Stimulated activated naive CD8-positive, alpha-beta T cell treated with anti-CD3 and anti-CD28 coated beads, Interleukin-15, Interleukin-2, amounts not matched to agents 100 U/mL and 50 U/mL, for 24 hours (primary cell): ENCODE results near the gene SDK2.
"Not testable (repeated sequence)": the region's sequence is repeated elsewhere in the genome, so short reads cannot be mapped to it uniquely, and the experiment has no call there.

Experiments
- ATAC-seq: fragments of 150-1000 bp; cut with Tn5 transposase; one replicate; pipeline ENCODE4 v1.10.0; 2021
- DNase-seq: peaks from one replicate; pipeline ENCODE4 v3.0.0; 2021

Gene SDK2

GRCh38 chr17:73453494-73453893, 190.8 kb downstream of the SDK2 start:
- ATAC-seq, DNase-seq: not testable (repeated sequence)

DNA sequence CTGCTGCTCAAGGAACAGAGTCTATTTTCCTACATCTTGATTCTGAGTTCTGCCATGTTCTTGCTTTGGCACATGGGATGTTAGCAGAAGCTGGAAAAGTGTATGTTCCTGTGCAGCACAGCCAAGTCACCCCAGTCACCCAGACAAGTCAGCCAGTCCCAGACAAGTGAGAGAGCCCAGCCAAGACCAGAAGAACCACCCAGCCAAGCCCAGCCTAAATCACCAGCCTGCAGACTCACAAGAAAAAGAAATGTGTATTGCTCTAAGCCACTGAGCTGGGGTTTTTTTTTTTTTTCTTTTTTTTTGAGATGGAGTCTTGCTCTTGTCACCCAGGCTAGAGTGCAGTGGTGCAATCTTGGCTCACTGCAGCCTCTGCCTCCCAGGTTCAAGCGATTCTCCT, 191.2 kb downstream of the SDK2 start:
- ATAC-seq: no peak
- no peak for DNase-seq

DNA sequence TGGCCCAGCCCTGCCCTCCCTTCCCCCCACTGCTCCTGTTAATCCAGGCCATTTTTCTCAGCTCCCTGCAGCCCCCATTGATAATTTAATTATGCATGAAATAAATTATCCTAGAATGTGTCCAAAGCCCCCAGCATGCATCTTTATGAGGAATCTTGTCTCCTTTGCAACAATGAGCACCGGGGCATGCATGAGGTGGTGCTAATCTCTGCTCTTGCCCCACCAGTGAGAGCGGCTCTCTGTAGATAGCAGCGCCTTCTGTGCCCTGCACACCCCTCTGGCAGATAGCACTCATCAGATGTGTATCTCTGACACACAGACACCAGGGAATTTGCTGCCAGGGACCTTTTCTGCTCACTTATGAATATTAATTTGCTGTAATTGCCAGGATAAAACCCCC, 192.2 kb downstream of the SDK2 start:
- no peak for ATAC-seq
- no peak for DNase-seq

DNA sequence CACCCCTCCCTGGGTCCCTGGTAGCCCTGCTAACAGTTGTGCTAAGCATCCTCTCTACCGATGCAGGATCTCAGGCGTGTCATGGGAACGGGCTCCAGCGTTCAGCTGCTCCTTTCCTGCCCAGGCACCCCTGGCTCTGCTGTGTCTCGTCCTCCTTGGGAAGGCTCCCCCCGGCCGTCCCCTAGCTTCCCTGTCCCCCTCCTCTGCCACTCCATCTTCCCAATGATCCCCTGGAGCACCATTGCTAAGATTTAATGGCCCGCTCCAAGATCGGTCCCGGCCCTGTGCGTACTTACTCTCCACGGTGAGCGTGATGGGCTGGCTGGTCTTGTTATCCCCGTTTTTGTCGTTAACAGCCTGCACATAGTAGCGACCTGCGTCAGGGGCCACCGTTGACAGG, 196.9 kb downstream of the SDK2 start:
- DNase-seq (no peak), ATAC-seq (no peak)

DNA sequence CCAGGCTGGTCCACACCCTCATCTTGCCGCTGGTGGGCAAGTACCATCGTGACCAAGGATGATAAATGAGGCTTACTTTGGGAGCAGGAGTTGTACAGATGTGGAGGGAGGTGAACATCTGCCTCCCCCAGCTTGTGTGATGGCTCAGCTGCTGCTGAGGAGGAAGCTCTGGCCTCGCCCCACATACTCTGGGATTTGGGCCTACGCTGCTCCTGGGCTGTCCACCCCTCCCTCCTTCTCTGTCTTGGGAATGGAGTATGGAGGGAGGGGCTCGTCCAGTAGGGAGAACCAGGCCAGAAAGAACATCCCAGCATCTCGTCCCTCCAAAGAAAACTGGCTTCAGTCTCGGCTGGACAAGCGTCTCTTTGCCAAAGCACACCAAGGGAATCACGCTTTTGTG, 197.6 kb downstream of the SDK2 start:
- ATAC-seq: no peak
- DNase-seq: no peak

GRCh38 chr17:73445466-73445865, 198.8 kb downstream of the SDK2 start:
- ATAC-seq (no peak), DNase-seq (no peak)

- ATAC-seq (no peak), DNase-seq (no peak)
These were observed 200.2 kb downstream of the SDK2 start for GRCh38 chr17:73444021-73444420.

DNA sequence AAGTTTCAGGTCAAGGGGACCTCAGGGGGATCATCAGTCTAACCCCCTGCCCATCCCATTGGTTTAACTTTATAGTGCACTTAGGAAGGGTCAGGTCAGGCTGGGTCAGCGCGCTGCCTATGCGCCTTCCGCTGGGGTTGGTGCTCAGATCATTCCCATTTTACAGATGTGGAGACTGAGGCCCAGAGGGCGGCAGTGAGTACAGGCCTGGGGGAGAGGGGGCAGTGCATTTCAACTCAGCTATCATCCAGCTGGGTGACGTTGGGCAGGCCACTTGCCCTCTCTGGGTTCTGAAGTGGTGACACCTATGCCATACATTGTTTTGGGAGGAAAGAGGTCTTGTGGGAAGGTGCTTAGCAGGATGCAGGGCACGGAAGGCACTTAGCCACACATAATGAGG, 204.6 kb downstream of the SDK2 start:
- ATAC-seq: no peak
- no peak for DNase-seq

GRCh38 chr17:73437826-73438225, 206.4 kb downstream of the SDK2 start:
- DNase-seq (no peak), ATAC-seq (no peak)

DNA sequence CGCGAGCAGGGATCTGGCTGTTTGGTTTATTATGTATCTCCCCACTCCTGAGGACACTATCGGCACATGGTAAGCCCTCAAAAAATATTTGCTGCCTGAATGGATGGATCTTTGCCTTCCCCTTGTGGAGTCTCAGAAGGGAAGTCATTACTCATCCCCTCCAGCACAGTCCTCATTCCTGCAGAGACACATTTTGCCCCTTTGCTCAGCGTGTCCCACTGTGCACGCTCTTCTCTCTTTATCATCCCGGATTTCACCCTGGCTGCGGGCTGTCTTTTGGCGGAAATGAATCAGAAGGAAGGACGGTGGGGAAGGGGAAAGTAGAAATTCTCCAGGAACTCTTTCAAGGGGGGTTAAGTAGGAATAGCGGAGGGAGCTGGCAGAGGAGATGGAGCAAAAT, 207.3 kb downstream of the SDK2 start:
- ATAC-seq (no peak), DNase-seq (no peak)

- DNase-seq (no peak), ATAC-seq (no peak)
These were observed 208.8 kb downstream of the SDK2 start for GRCh38 chr17:73435412-73435811.

GRCh38 chr17:73434154-73434553, 210.1 kb downstream of the SDK2 start:
- DNase-seq (no peak), ATAC-seq (no peak)

- ATAC-seq: no peak
These were observed 210.7 kb downstream of the SDK2 start for GRCh38 chr17:73433501-73433900.

DNA sequence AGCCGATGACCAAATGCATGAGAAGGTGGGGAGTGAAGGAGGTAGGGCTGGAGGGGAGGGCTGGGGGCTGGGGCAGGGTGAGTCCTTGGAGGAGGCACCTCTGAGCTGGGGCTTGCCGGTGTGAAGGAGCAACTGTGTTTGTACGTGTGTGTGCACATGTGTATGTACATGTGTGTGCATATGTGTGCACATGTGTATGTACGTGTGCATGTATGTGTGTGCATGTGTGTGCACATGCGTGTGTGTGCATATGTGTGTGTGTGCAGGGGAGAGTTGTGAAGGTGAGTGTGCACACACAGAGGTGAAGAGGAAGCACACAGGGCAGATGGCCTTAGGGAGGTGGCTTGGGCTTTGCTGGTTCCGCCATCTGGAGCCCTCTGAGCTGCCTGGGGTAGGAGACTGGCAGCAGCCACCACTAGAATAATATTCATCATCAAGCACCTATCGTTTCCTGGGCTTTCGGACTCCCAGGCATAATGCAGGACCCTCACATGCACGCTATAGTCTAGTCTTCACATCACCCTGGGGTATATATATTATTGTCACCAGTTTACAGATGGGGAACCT, 211.5 kb downstream of the SDK2 start:
- DNase-seq (no peak), ATAC-seq (no peak)

More at GRCh38 chr17:73433501-73433900, 210.7 kb downstream of the SDK2 start:
- DNase-seq: no peak

GRCh38 chr17:73431401-73432205, 212.6 kb downstream of the SDK2 start:
- ATAC-seq: no peak
- DNase-seq: no peak

DNA sequence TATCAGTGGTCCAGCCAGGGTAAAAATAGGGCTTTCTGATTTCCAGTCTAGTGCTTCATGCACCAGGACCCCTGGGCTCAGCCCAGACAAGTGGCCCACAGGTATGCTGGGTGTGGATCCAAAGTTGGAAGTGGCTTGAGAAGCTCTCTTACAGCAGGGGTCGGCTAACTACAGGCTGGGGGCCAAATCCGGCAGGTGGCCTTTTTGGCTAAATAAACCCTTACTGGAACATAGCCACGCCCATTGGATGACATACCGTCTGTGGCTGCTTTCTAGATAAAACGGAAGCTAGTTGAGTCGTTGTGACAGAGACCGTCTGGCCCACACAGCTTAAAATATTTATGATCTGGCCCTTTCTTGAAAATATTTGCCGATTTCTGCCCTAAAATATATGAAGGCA, 213.4 kb downstream of the SDK2 start:
- ATAC-seq (no peak), DNase-seq (no peak)

- DNase-seq (no peak), ATAC-seq (no peak)
These were observed 214.0 kb downstream of the SDK2 start for GRCh38 chr17:73430165-73430680.

DNA sequence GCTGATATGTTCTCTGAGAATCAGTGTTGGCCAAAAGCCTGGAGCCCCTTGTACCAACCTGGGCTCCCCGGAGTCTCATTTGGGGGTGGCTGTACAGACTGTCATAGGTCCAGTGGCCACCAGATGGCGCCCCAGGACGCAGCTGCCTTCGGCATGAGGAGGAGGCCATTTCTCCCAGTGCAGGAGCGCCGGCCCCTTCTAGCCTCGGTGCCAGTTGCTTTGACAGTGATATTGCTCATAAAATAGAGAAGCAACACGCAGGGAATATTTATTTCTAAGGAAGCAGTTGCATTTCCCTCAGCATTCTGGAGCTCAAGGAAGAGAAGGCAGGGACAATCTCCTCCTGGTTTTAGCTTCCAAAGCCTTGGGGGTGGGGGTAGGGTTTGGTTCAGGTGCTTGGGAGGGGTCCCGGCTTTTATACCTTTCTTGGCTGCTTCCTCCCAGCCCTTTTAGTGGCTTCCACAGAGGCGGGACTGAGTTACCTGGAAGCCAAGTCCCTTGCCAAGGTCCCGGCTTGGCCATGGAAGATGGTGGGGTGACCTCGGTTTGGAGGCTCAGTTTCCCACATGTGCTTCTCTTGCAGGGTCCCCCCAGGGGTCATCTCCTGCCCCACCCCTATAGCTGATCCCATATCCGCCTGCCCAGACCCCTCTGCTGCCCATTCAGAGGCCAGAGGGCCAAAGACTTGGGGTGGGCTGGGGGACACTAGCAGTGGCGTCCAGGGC, 214.6 kb downstream of the SDK2 start:
- DNase-seq (peak; percentile 92), ATAC-seq (peak; percentile 87)

- no peak for DNase-seq
- ATAC-seq: no peak
These were observed 217.0 kb downstream of the SDK2 start for GRCh38 chr17:73427198-73427597.

- ATAC-seq (no peak), DNase-seq (no peak)
These were observed 219.7 kb downstream of the SDK2 start for GRCh38 chr17:73424571-73424970.

DNA sequence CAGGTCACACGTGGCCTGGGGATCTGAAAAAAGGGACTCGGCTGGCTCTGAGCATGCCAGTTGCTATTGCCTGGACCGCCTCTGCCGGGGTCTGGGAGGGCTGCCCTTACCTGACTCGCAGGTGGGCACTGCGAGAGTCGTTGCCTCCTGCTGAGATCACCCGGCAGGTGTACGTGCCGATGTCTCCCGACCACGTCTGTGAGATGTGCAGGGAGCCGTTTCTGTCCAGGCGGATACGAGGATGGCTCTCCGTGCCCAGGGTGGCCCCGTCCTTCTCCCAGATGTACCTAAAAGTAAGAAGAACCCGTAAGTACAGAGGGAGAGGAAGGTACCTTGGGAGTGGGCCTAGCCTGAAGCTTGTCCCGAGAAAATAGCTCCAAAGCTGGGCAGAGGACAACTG, 220.4 kb downstream of the SDK2 start:
- DNase-seq: no peak

GRCh38 chr17:73423159-73423715, 221.0 kb downstream of the SDK2 start:
- ATAC-seq (no peak), DNase-seq (no peak)

More for the DNA sequence above, 220.4 kb downstream of the SDK2 start:
- ATAC-seq: no peak

DNA sequence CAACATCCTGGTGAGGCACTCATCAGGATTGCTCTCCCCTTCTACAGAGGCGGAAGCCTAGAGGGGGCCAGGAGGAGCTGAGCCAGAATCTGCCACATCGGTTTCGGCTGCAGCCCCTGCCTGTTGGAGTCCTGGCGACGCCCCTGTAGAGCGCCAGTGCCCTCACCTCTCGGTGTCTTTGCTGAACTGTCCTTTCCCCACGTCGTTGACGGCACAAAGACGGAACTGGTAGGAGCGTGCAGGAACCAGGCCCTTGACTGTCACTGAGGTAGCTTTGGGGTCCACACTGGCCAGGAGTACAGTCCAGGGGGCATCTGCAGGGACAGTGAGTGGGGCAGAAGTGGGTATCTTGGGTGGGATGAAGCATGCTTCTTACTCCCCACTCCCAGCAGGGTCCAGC, 222.1 kb downstream of the SDK2 start:
- DNase-seq (no peak), ATAC-seq (no peak)
